Right cardiac atrium (tissue), 5 donors: ENCODE results near the gene NEK11. TPM values are rescaled to one million over a fixed set of nuclear protein-coding genes. Genes with fewer than 3 reads are reported as not detected.
A peak's percentile ranks its signal among the peaks of the same experiment; 100 is the strongest.

ENCODE experiments used
- ATAC-seq, 2 donors: fragments of 200-7000 bp; cut with Tn5 transposase; one replicate each; pipeline versions ENCODE4 v1.8.0 to v1.9.1; 2020; ENCODE audit warnings: moderate library complexity in 2 of 2, mild to moderate bottlenecking in 1 of 2
- DNase-seq, 3 donors: peaks; one replicate each; pipeline ENCODE4 v3.0.0-alpha.2; 2020
- H3K27ac ChIP-seq: one replicate; pipeline ENCODE4 v1.5.1; 2013; ENCODE audit warnings: mild to moderate bottlenecking, low read length, control low read depth, moderate library complexity
- H3K27me3 ChIP-seq: one replicate; pipeline ENCODE4 v1.6.1; 2013; ENCODE audit not compliant: control insufficient read depth, insufficient read depth
- H3K4me1 ChIP-seq: one replicate; pipeline ENCODE4 v1.6.1; 2013; ENCODE audit warnings: low read length; ENCODE audit not compliant: control insufficient read depth, insufficient read depth
- H3K4me3 ChIP-seq: one replicate; pipeline ENCODE4 v1.5.1; 2013; ENCODE audit warnings: low read length, control low read depth
- H3K9me3 ChIP-seq: one replicate; pipeline ENCODE4 v1.6.1; 2013; ENCODE audit warnings: low read length; ENCODE audit not compliant: control insufficient read depth
- WGBS: extraction: QIAGEN DNeasy Blood & Tissue Kit; methylation state at CpG from one replicate; pipeline ENCODE4 v1.1.7; 2013; 5-methylcytosine and 5-hydroxymethylcytosine counted together
- intact Hi-C, 4 donors: fragments of 100-400 bp; cut with DNase I; formaldehyde crosslinking; loops; one replicate each; pipeline versions ENCODE4 v1.11.0 to v1.14.0; 2022 to 2023
- polyA plus RNA-seq: library from polyadenylated mRNA; stranded (reverse); fragments of 200-250 nt; gene quantifications from one replicate; pipeline ENCODE4 v1.2.3, GENCODE V29; 2013
- total RNA-seq, 4 donors: library from RNA; stranded (reverse); fragmentation: NEBNext Ultra II Directional; extraction: Animal tissue kit (Norgen Biotek cat#: 25700); gene quantifications; one replicate each; pipeline ENCODE4 v1.2.1, GENCODE V29; 2021
- donor health status: healthy with polysubstance abuse.
- donor health status: DM: no; HTN: yes; CAD: no.
- donor health status: DM: no; HTN: no; CAD: no.
- donor health status: DM: no; HTN: yes; CAD: no; lungs with severe emphysema.
- donor health status: DM: yes; HTN: yes; CAD: no.

NEK11 gene
- total and polyA plus RNA-seq, 5 donors, result 1.1 to 3.6 (median 2.6) TPM

DNA sequence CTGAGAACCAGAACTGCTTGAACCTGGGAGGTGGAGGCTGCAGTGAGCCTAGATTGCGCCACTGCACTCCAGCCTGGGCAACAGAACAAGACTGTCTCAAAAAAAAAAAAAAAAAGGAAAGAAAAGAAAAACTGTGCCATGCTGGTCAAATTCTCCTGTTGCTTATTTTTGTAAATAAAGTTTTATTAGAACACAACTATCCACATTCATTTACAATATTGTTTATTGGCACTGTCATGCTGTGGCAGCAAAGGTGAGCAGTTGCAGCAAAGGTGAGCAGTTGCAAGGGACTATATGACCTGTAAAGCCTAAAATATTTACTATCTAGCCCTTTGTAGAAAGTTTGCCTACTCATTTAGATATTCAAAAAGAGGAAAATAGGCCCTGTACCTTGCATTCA, 18.4 kb upstream of the NEK11 start:
- H3K4me3 ChIP-seq, result no peak overlapping the region
- no peaks in the 10 kb centered on the region for H3K4me1 ChIP-seq
- 100% methylated on average over 1 of the region's 1 CpG for WGBS
- intact Hi-C loops, result no loop called here
- DNase-seq (no peak), ATAC-seq (no peak)
- no peaks in the 10 kb centered on the region for H3K9me3 ChIP-seq
- H3K27ac ChIP-seq, result no peak overlapping the region
- no peaks in the 10 kb centered on the region for H3K27me3 ChIP-seq

DNA sequence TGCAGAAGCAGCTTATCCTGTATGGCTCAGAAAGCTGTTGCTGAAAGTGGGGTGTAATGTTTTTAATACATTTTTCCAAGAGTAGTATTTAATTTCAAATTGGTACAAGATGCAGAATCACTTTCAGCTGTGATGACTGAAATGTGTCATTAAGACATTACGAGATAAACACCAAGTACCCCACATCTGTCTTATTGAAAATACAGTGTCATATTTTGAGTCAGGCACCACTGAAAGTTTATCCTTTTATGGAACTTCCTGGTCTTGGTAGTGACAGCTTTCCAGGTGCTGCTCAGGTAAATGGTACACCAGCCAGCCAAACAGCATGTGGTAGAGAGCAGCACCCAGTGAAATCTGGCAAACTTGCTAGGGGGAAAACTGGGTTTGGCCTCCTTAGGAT, 17.0 kb upstream of the NEK11 start:
- Histone ChIP-seq H3K27ac (no peak overlapping the region), H3K27me3 (no peaks in the 10 kb centered on the region), H3K4me3 (no peak overlapping the region), H3K9me3 (no peaks in the 10 kb centered on the region), H3K4me1 (peaks cover 1% of the 10 kb centered on the region)
- no peak for ATAC-seq
- intact Hi-C loops, result no loop called here
- 99% methylated on average over 1 of the region's 1 CpG for WGBS
- DNase-seq, result no peak

DNA sequence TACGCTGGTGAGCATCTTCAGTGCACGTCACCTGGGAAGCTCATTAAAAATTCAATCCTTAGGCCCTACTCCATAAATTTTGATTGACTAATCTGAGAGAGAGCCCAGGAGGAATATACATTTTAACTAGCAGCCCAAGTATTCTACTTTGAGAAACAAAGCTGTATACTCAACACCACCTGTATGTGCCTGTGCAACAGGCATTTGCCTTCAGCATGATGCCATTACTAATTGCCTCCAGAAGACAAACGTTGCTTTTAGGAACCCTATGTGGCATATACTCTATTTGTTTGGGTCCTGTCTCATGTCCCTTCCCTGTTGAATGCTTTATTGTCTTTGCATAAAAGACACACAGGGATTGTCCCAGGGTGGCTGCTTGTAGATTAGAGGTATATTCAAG, 7.7 kb upstream of the NEK11 start:
- intact Hi-C loops, result no loop called here
- no peak for DNase-seq
- H3K27me3 ChIP-seq, result no peaks in the 10 kb centered on the region
- no peaks in the 10 kb centered on the region for H3K9me3 ChIP-seq
- H3K4me1 ChIP-seq, result peaks cover 1% of the 10 kb centered on the region
- 89% methylated on average over 3 of the region's 3 CpGs for WGBS
- no peak overlapping the region for H3K4me3 ChIP-seq
- ATAC-seq, result no peak
- no peak overlapping the region for H3K27ac ChIP-seq

GRCh38 chr3:131020122-131020693, 6.5 kb upstream of the NEK11 start:
- ATAC-seq (peak; percentile 21 to 27), DNase-seq (no peak)
- Histone ChIP-seq H3K4me3 (no peak overlapping the region), H3K9me3 (no peaks in the 10 kb centered on the region), H3K27me3 (no peaks in the 10 kb centered on the region), H3K27ac (no peak overlapping the region), H3K4me1 (no peaks in the 10 kb centered on the region)
- 73% methylated on average over 5 of the region's 5 CpGs for WGBS
- intact Hi-C loops, result no loop called here

- 89% methylated on average over 1 of the region's 1 CpG for WGBS
- Histone ChIP-seq H3K27ac (no peak overlapping the region), H3K4me3 (peak overlapping the region; percentile 85), H3K4me1 (no peaks in the 10 kb centered on the region), H3K27me3 (no peaks in the 10 kb centered on the region), H3K9me3 (no peaks in the 10 kb centered on the region)
- DNase-seq (no peak), ATAC-seq (no peak)
- intact Hi-C loops, result no loop called here
Observed at GRCh38 chr3:131025539-131025938, 1.1 kb upstream of the NEK11 start.

DNA sequence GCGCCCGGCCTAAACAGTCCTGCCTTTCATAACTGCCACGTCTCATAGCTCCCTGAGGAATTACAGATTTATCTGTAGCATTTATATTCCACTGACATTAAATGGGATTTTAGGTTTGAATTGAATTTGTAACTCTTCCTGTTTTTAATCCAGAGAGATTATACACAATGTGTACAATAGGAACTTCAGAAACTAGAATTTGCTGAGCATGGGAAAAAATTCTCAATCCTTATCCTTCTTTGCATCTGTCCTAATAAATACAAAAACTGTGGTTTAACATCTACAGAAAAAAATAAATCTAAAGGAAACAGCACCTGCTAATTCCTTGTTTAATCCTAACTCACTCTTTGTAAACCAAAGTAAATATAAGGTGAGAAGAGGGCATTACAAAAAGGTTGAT, 2.2 kb downstream of the NEK11 start:
- no peak overlapping the region for H3K27ac ChIP-seq
- WGBS, result 91% methylated on average over 3 of the region's 3 CpGs
- H3K27me3 ChIP-seq, result no peaks in the 10 kb centered on the region
- no peak overlapping the region for H3K4me3 ChIP-seq
- intact Hi-C loops, result no loop called here
- H3K9me3 ChIP-seq, result no peaks in the 10 kb centered on the region
- no peak for DNase-seq
- no peaks in the 10 kb centered on the region for H3K4me1 ChIP-seq
- ATAC-seq, result no peak

GRCh38 chr3:131031660-131032059, 5.0 kb downstream of the NEK11 start:
- intact Hi-C loops, result no loop called here
- Histone ChIP-seq H3K27ac (no peak overlapping the region), H3K9me3 (no peaks in the 10 kb centered on the region), H3K27me3 (no peaks in the 10 kb centered on the region), H3K4me1 (no peaks in the 10 kb centered on the region), H3K4me3 (no peak overlapping the region)
- no peak for DNase-seq
- no peak for ATAC-seq
- WGBS, result 55% methylated on average over 3 of the region's 3 CpGs

DNA sequence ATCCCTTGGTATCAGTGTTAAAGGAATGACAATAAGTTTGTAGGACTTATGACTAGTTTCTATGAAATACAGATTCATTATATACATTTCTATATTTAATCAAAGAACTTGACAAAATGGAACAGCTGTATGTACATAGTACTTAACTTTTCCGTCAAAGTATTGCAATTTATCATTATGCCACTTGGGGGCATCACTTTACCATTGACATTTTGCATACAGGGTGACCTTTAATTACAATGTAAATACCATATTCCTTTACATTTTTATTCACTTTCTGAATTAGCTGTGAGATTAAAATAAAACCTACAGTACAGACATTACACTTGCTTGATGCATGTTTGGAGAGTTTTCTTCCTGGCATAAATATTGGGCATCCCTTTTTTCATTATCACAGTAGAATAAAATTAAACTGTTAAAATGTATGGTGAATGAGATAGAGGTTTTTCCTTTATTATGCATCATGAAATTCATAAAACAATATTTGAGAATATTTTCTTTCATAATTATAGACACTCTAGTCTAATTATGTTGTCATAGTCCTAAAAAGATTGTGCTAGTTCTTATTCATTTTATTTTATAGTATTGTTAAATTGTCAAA, 6.9 kb downstream of the NEK11 start:
- Histone ChIP-seq H3K9me3 (no peaks in the 10 kb centered on the region), H3K27ac (no peak overlapping the region), H3K27me3 (no peaks in the 10 kb centered on the region), H3K4me1 (no peaks in the 10 kb centered on the region), H3K4me3 (no peak overlapping the region)
- 32% methylated on average over 1 of the region's 1 CpG for WGBS
- ATAC-seq (no peak), DNase-seq (no peak)
- intact Hi-C loops, result no loop called here

DNA sequence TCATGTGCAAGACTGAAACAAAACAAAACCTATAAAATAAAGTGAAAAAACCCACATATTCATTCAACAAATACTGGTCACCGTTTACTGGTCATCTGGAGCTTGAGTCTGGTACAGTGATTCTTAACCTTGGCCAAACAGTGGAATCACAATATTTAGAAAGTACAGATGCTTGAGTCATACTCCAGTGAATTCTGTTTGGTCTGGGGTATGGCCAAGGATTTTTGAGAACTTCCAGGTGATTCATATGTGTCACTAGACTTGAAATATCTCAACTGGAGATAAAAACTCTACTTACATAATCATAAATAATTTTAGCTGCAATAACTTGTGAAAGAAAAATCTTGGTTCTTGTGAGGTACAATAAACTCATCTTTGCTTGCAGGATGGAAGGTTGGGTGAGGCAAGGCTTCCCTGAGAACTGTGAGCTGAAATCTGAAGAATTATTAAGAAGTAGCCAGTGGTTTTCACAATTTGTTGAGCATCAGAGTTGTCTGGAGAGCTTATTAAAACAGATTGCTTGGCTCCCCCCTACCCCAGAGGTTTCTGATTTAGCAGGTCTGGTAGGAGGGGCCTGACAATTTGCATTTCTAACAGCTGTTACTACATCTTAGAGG, 9.6 kb downstream of the NEK11 start:
- 70% methylated on average over 1 of the region's 1 CpG for WGBS
- intact Hi-C loops, result no loop called here

GRCh38 chr3:131036986-131037385, 10.3 kb downstream of the NEK11 start:
- Histone ChIP-seq H3K4me3 (no peak overlapping the region), H3K27me3 (no peaks in the 10 kb centered on the region), H3K4me1 (no peaks in the 10 kb centered on the region), H3K9me3 (no peaks in the 10 kb centered on the region), H3K27ac (no peak overlapping the region)
- DNase-seq (no peak), ATAC-seq (no peak)
- intact Hi-C loops, result no loop called here
- WGBS, result 72% methylated on average over 5 of the region's 5 CpGs

More for the DNA sequence above, 9.6 kb downstream of the NEK11 start:
- no peaks in the 10 kb centered on the region for H3K4me1 ChIP-seq
- H3K9me3 ChIP-seq, result no peaks in the 10 kb centered on the region
- H3K27me3 ChIP-seq, result no peaks in the 10 kb centered on the region
- DNase-seq (no peak), ATAC-seq (no peak)
- no peak overlapping the region for H3K27ac ChIP-seq
- no peak overlapping the region for H3K4me3 ChIP-seq

GRCh38 chr3:131038326-131038725, 11.6 kb downstream of the NEK11 start:
- DNase-seq (no peak), ATAC-seq (no peak)
- intact Hi-C loops, result no loop called here
- Histone ChIP-seq H3K4me1 (no peaks in the 10 kb centered on the region), H3K27me3 (no peaks in the 10 kb centered on the region), H3K9me3 (no peaks in the 10 kb centered on the region), H3K4me3 (no peak overlapping the region), H3K27ac (no peak overlapping the region)
- WGBS, result 84% methylated on average over 2 of the region's 2 CpGs
